GM12872 (cell line): ENCODE data around the gene F12.

Source experiments
- CTCF ChIP-seq: IDR thresholded peaks from 3 replicates; pipeline ENCODE4 v1.5.1; 2011; ENCODE audit warnings: low read depth, mild to moderate bottlenecking, low read length, moderate library complexity; ENCODE audit not compliant: insufficient read depth

The F12 gene

GRCh38 chr5:177388521-177389052, 20.8 kb downstream of the F12 start:
- TF ChIP-seq CTCF: no peak

GRCh38 chr5:177387405-177387804, 22.0 kb downstream of the F12 start:
- no peak for TF ChIP-seq CTCF

GRCh38 chr5:177386542-177386941, 22.8 kb downstream of the F12 start:
- no peak for TF ChIP-seq CTCF

- no peak for TF ChIP-seq CTCF
These were observed 23.6 kb downstream of the F12 start for GRCh38 chr5:177385720-177386119.

- no peak for TF ChIP-seq CTCF
These were observed 25.2 kb downstream of the F12 start, which contains the start of gene SLC34A1 for GRCh38 chr5:177384134-177384533. Gene SLC34A1 (plus strand): TSS chr5:177384434. CDS start chr5:177385742, 1,308 bp downstream.

GRCh38 chr5:177383181-177383580, 26.2 kb downstream of the F12 start:
- TF ChIP-seq CTCF: no peak

GRCh38 chr5:177382423-177383029, 26.8 kb downstream of the F12 start:
- TF ChIP-seq CTCF: peak; percentile 51
